T-helper 9 cell (primary cell): ENCODE measurements around the gene USP28.

Experiments used
- DNase-seq: peaks from one replicate; pipeline ENCODE4 v3.0.0-alpha.2; 2020

Gene USP28

DNA sequence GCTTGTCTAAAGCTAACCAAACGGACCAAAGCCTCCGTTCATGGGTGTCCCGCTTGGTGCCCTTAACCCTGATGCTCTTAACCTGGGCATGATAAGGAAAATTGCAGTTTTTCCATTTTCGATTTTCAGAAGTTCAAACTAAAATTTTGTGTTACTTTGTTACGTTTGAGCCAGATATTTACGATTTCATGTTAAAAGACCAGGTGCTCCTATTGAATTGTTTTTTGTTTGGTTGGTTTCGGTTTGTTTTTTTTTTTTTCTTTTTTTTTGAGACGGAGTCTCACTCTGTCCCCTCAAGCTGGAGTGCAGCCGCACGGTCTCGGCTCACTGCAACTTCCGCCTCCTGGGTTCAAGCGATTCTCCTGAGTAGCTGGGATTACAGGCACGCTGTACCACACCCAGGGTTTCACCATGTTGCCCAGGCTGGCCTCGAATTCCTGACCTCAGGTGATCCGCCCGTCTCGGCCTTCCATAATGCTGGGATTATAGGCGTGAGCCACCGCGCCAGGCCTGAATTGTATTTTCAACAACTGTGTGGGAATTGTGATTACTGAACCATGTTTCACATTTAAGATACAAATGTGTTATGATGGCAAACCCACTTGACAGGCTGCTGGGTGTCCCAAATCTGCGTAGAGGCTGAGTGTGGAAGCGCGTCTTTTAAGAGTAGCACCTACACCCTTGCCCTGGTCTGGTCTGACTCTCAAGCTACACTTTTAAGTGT is 864 bp upstream of the USP28 start:
- DNase-seq: no peak

DNA sequence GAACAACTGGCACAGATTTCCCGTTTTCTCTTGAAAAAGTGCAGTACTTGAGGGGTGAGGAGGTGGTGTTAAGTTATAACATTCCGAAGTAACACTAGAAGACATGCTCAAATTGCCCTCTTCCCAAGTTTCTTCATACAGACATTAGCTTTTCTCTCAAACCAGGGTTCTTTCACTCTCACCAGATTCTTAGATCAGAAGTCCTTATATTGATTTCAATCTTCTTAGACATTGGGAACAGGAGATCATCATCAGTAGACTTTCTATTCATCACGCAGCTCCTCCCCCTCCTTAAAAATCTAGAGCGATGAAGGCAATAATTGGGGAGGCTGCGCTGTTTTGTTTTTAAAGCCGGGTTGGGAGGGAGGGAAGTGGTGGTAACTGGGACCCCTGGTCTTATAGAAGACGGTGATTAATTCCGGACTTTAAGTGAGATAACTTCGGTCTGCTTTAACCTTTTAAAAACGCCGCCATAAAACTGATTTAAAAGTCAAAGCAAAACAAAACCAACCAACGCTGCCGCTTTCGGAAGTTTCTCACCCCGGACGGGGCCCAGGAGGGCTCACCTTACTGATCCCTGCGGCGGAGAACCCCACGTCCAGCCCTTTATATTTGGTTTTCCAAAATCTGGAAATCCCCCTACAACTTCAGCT is 665 bp downstream of the USP28 start:
- DNase-seq: no peak

DNA sequence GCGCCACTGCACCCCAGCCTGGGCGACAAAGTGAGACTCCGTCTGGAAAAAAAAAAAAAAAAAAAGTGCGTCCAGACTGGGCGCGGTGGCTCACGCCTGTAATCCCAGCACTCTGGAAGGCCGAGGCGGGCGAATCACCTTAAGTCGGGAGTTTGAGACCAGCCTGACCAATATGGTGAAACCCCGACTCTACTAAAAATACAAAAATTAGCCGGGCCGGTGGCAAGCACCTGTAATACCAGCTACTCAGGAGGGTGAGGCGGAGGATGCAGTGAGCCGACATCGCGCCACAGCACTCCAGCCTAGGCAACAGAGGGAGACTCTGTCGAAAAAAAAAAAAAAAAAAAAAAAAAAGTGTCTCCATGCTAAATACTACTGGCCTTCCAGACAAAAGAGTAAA is 1.3 kb downstream of the USP28 start:
- DNase-seq: no peak

DNA sequence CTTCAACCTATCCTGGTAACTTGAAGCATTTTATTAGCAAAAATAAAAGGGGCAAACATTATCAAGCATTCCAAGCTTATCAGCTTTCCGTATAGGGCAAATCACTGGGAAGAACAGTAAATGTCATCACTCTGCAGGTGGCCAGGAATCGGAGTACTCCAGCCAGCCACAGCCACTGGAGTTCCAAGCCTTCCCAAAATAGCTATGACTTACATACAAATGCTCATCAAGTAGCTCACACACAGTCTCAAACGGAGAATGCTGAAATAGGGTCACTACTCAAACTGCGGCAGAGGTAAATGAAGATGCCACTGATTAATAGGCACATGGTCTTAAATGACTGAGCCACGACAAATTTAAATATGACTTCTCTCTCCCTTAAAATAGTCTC is 2.1 kb downstream of the USP28 start:
- no peak for DNase-seq

DNA sequence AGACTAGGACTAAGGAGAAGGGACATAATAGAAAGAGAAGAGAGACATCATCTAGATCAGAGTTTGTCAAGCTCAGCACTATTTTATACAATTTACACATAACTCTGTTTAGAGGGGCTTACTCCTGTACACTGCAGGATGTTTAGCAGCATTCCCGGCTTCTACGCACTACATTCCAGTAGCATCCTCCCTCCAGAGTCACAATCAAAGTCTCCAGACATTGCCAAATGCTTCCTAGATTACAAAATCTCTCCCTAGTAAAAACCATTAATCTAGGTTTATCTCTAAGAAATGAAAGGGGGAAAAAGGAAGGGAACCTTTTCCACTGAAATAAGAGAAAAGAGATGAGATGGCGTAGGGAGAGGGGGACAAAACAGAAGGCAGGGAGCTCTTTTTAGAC is 4.0 kb downstream of the USP28 start:
- no peak for DNase-seq

DNA sequence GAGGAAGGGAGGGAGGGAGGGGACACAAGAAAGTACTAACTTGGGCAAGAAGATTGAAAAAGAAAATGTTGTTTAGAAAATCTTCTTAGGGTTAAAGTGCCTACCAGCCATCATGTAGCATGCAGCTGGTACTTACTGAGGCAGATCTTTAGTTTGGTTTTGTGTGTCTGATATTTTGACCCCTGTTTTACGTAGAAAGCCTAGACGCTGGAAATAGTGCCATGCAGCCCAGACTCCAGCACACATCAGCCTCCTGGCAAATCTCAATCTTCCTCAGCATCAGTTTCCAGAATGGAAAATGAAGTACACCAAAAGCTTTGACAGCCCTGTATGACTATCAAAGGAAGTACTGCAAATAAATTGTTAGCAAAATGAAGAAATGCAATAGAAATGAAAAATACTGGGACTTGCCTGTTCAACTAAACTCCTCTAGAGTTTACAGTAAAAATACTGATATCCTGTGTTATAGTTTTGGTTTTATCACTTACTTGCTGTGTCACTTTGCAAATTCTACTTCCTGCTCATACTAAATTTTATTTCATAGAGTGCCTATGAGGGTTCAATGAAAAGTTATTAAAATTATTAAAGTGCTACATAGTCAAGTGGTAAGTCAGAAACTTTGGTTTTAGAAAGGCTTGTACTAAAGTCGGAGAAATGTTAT is 7.4 kb downstream of the USP28 start:
- DNase-seq: no peak

DNA sequence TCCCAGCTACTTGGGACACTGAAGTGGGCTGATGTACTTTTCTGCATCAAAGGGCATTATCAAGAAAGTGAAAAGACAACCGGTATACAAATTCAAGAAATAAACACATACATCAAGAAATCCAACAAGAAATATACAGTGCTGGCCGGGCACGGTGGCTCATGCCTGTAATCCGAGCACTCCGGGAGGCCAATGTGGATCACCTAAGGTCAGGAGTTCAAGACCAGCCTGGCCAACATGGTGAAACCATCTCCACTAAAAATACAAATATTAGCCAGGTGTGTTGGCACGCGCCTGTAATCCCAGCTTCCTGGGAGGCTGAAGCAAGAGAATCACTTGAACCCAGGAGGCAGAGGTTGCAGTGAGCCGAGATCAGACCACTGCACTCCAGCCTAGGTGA is 9.5 kb downstream of the USP28 start:
- no peak for DNase-seq

DNA sequence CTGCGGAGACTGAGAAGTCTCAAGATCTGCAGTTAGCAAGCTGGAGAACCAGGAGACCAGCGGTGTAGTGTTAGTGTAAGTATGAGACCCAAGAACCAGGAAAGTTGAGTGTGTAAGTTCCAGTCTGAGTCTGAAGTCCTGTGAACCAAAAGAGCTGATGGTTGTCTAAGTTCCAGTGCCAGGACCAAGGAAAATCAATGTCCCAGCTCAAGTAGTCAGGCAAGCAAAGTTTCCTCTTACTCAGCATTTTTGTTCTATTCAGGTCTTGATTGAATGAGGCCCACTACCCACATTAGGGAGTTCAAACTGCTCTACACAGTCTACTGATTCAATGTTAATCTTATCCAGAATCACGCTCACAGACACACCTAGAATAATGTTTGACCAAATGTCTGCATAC is 11.0 kb downstream of the USP28 start:
- DNase-seq: no peak

DNA sequence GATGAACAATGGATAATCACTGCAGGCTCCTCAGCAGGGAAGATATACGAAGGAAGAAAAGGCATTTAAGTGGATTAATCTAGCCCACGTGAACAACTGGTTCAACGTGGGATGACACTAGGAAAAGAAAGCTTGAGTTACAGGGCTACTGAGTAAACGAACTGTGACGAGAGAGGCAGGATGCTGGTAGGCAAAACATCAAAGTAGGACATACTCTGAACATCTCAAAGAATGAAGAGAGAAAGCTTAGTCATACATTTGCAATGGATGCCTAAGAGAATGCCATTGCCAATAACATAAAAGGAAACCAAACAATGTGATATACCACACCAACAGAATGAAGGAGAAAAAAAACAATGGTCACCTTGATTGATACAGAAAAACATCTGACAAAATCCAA is 12.9 kb downstream of the USP28 start:
- DNase-seq: no peak

DNA sequence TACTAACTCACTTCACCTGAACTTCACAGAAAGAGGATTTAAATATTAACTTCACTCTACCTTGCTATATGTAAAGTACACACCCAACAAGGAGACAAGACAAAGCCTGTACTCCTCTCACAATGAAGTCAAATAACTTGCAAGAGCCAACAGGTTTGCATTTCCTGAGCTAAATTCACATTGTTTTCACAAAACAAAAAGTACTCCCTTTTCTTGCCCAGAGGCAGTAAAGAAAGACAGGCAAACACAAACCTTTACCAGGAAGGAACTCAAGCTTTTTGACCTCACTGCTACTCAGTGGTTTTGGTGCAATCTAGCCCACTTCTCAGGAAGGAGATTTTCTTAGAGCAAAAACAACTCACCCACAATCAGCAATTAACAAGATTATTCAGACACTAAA is 15.7 kb downstream of the USP28 start:
- no peak for DNase-seq

DNA sequence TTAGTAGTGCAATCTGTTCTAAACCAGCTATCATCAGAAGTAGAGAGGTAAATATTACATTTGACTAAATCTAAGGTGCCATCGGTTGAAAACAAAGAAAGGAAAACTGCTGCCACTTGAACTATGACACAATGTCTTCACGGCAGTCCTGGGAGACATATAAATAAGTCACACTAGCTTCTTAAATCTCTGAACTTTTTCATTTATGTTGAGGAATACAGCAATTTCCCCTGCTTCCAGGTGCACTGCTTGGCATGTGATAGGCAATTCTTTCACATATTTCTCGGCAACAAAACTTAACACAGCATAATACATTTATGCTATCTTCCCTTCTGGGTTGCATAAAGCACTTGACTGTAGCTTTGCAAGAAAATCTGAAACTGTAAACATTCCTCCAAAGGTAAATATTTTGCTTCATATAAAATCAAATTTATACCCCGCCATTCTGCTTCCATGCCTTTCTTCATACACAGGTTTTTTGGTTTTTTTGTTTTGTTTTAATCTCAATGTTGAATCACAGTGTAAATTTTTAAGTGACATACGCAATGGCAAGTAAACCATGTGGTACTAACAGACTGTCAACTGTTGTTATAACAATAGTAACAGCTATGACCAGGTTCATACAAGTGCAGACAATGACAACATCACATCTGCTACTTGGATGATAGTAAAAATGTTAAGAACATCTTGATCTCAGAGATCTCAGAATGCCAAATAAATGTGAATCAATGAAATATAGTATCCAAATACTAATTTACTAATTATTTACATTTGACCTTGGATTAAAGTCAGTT is 18.2 kb downstream of the USP28 start:
- DNase-seq: no peak

DNA sequence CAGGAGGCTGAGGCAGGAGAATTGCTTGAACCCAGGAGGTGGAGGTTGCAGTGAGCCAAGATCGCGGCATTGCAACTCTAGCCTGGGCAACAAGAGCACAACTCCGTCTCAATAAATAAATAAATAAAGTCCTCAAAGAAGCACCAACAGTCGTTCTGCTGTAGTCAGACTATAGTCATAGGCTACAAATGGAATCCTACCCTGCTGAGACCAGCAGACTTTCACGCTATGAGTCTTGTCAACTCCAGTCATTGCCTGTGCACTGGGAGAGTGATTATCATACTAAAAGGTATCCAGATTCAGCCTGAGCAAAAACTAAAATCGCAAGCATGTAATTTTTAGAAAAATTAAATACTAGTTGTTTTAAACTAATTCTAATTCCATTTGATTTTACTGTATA is 19.6 kb downstream of the USP28 start:
- DNase-seq: no peak

DNA sequence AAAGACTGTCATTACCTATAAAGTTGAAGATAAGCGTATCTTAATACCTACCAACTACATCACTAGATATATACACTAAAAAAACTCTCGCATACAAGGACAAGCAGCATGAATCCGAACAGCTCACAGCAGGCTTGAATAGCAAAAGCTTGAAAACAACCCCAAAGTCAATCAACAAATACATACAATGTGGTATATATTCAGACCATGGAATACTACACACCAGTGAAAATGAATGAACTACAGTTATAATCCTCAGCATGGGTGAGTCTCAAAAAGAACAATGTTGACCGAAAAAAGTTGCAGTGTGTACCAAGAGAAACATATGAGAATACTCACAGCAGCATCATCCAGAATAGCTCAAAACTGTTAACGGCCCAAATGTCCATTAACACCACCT is 25.2 kb downstream of the USP28 start:
- DNase-seq: no peak

DNA sequence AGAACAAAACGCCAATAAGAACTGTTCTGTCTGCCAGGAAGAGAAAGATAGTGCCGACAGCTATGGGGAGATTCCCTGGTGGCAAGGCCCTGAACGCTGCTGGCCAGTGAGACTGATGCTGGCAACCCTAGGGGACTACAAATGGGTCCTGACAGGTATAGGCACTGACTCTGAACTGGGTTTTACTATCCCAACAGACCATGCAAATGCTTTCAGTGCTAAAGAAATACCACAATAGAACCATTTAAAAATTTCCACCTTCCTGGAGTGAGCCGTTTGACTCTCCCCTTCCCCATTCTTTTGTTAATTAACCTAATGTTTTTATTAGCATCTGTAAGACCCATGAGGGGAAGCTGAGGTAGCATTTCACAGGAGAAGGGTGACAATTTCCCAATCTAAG is 25.7 kb downstream of the USP28 start:
- DNase-seq: no peak

DNA sequence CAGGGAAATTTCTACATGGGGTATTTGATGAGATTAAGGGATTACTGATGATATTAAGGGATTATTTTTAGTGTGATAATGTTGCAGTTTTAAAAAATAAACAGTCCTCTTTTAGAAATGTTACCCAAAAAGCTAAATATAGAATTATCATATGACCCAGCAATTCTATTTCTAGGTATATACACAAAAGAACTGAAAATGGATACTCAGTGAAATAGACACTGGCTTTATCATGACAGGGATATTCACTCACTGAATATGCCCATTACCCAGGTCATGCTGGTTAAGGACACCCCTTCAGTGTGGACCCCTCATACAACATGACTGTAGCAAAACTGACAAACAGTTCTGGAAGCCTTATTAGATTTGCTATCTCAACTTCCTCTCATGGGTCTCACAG is 27.8 kb downstream of the USP28 start:
- no peak for DNase-seq

DNA sequence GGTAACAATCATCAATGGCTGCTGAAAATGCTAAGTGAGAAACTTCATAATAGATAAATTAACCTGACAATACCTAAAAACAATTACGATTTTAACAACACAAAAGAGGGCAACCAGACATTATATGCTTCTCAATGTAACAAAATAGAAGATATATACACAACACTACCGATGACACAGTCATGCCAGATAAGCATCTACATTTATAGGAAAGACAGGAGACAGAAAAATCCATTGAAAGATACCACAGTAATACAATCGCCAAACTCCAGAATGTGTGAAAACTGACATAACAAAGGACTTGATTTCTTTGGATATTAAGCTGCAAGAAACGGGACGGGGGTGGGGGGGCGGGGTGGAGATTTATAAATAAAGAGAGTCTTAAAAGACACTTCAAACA is 28.3 kb downstream of the USP28 start:
- no peak for DNase-seq

DNA sequence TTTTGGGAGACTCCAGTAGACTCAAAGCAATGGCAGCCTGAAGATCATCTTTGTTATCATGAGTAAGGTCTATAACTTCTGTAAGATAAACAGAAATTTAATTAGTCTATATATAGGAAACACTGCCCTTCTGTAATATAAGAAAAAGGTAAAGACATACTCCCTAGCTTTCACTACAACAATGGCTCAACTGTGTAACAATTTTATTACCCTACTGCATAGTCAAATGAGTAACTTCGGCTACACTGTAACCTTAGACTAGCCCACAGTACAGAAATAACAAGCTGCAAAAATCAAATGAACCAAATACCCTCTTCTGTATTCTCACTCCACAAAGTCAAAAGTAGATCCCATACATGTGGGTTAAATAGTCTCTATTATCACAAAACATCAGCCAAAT is 33.7 kb downstream of the USP28 start:
- DNase-seq: no peak

DNA sequence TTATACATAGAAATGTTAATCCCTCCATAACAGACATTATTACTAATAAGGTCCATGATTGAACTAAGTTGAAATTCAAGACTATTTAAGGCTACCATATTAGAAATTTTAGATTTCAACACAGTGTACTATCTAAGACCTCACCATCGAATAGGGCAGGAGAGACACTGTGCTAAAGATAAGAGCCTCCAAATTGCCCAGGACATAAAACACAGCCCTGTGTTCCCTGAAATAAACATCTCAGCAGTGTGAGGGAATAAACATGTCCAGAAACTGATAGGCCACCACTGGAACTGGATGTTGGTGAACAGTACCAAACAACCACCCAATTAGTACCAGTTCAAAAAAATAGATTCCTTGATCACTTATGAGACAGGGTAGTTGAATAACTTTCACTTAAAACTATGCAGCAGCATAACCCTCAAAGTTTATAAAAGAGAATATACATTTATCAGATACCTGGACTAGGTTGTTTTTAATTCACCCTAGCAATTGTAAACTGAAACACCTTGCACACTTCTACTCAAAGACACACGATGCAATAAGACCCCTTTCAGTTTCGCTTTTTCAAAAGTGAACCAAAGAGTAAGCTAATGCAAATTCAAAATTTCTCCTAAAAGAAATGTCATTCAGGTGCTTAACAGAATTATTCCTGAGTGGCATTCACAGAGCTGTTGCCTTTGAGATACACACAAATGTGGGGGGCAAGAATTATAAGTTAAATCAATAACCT is 34.3 kb downstream of the USP28 start:
- DNase-seq: no peak

DNA sequence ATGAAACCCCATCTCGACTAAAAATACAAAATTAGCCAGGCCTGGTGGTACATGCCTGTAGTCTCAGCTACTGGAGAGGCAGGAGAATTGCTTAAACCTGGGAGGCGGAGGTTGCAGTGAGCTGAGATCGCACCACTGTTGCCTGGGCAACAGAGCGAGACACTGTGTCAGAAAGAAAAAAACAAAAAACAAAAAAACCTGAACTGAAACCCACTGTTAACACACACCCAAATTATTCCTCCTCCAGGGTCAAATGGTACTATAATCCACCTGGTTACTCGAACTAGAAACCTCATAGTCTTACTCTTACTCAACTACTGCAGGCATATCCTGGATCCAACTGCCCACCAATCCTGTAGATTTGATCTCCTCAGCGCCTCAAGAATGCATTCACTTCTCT is 35.5 kb downstream of the USP28 start:
- no peak for DNase-seq

DNA sequence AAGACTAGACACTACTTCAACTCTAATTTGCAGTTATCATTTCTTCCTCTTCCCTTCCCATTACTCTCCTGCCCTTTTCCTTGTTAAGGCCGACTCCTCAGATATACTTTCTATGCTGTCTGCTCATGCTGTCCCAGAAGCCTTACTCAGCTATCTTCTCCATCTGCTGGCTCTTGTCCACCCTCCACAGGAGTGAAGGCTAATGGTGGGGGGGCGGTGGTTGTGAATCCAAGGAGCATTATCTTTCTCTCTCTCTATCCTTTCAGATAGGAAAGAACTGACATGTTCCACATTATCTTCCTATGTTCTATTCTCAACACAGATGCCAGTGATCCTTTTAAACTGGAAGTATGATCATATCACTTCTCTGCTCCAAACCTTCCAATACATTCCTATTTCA is 37.4 kb downstream of the USP28 start:
- no peak for DNase-seq

DNA sequence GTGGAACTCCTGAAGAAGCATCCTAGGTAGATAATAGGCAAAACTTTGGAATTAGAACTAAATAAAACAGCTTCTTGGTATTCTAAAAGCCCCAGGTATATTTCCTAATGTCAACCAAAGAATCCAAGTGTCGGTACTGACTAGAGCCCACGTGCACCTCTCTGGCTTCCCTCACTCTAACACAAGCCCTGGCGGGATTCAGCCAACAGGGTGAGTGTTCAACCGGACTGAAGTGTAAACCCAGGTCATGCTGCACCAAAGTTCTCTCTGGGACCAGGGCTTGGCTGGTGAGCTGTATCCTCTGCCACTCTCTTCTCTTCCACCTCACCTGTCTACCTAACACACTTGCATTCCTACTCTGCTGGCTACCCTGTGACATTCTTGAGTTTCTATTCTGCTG is 40.1 kb downstream of the USP28 start:
- DNase-seq: no peak

DNA sequence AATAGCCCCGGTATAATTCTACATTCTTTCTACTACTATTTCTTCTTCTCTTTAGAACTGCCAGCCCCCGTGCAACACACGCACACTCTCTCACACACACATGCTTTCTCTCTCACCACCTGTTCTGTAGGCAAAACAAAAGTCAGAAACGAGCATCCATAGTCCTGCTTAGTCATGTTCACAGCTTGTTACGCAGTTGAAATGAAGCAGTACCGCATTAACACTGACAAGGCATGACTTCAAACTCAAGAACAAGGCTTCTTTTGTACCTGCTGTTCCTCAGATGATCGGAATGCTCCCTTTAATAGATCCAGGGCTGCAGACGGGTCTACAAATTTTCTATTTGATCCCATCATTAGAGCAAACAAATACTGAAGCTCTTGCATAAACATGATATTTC is 42.2 kb downstream of the USP28 start:
- no peak for DNase-seq

DNA sequence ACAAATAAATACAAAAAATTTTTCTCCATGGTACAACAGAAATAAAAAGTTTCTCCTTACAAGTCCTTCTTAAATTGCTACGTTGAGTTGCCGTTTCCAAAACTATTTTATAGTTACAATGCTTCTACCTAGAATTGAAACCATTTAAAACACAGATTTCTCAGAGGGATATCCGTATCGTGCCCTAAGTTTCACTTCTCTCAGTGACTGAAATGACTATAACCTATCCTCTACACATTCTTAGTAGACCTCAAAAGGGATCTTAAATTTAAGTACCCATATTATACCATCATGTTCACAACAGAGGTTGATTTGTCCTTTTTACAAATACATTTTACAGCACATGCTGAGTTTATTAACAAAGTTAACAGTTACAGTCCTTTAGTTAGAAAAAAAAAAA is 44.1 kb downstream of the USP28 start:
- DNase-seq: no peak
